GM12801 (cell line): Measurements from ENCODE around the gene CUTC.

Experiments used
- CTCF ChIP-seq: IDR thresholded peaks from one replicate; pipeline ENCODE4 v1.5.1; 2011; ENCODE audit warnings: control low read depth; ENCODE audit not compliant: insufficient read length; ENCODE audit errors: extremely low read depth

Gene CUTC

DNA sequence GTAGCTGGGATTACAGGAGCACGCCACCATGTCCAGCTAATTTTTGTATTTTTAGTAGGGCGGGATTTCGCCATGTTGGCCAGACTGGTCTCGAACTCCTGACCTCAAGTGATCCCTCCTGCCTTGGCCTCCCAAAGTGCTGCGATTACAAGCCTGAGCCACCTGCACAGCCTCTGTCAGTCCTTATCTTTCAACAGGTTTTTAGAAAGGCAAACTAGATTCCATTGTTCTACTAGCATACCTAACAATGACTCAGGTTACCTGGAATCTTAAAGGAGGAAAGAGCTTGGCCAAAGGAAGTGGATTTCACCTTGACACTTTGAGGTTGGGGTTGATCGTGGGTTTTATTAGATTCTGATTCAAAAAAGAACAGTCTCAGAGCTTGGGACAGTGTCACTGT lies 53.6 kb downstream of the CUTC start:
- TF ChIP-seq CTCF = no peak

- TF ChIP-seq CTCF = no peak
Measured at GRCh38 chr10:99787311-99787710, 55.3 kb downstream of the CUTC start.

- no peak for TF ChIP-seq CTCF
Measured at GRCh38 chr10:99787782-99788445, 55.9 kb downstream of the CUTC start.

DNA sequence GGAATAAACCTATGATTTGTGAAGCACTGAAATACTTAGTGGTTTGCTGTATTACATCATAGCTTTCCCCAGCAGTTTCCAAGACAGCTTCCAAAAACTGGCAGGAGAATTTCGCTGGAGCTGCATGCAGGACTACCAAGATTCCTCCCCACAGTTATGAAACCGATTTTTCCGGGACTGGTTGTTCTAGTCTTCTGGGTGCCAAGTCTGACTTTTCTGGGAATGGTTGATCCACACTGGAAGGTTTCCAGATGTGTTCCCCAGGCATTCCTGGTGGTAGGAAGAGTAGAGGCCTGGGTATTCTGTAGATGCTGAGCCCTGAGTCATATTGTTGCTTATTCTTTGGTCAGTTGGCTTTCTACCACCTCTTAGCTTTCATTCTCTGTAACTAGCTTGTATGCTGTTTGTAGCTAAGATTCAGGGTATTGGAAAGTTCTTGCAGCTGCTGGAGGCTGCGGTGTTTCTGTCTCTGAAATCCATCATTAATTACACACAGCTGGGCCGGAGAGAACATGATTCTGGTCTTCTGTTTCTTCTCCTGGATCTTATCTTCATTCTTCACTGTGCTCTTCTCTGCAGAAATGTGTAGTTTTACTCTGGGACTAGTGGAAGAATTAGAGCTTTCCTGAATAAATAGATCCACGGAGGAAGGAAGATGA lies 56.7 kb downstream of the CUTC start:
- TF ChIP-seq CTCF = no peak

DNA sequence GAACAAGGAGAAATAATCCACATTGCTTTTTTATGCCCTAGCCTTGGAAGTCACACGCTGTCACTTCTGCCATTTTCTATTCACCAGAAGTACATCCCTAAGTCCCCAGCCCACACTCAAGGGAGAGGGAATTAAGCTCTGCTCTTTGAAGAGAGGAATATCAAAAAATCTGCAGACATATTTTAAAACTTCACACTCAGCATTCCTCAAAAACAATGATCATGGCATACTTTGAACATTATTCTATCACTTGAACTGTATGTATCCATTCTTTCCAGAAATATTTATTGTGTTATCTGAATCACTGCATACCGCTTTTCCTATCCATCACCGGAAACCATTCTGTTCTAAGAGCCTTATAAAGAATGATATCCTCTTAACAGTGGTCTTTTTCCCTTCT lies 59.8 kb downstream of the CUTC start:
- TF ChIP-seq CTCF = no peak

- no peak for TF ChIP-seq CTCF
Measured at GRCh38 chr10:99793819-99794218, 61.8 kb downstream of the CUTC start.

GRCh38 chr10:99796928-99797327 lies 64.9 kb downstream of the CUTC start:
- no peak for TF ChIP-seq CTCF
